K562 (cell line): ENCODE measurements around the gene SERTAD3. TPM values are rescaled to one million over a fixed set of nuclear protein-coding genes. Genes with fewer than 3 reads are reported as not detected.
A peak's percentile ranks its signal among the peaks of the same experiment; 100 is the strongest.

ENCODE experiments used
- ELF4 ChIP-seq: fragments of 450-650 bp; formaldehyde crosslinking; IDR thresholded peaks from 2 replicates; pipeline ENCODE4 v1.4.0; 2022; ENCODE audit warnings: missing genetic modification characterization
- PML ChIP-seq: IDR thresholded peaks from 2 replicates; pipeline ENCODE4 v1.6.1; 2012; ENCODE audit warnings: low read length, inconsistent platforms
- TEAD4 ChIP-seq, 2 experiments: sonication (generic) in 1 of 2; formaldehyde crosslinking in 1 of 2; IDR thresholded peaks; 2 replicates each; pipeline versions ENCODE4 v1.6.1 to v1.8.0; 2012 to 2022; ENCODE audit warnings: borderline replicate concordance in 1 of 2, inconsistent platforms in 1 of 2, low read length in 1 of 2, mild to moderate bottlenecking in 1 of 2, missing genetic modification reagents in 1 of 2
- THRAP3 ChIP-seq: fragments of 450-650 bp; IDR thresholded peaks from 2 replicates; pipeline ENCODE4 v1.6.1; 2016; ENCODE audit warnings: mild to moderate bottlenecking, inconsistent platforms, borderline replicate concordance
- TSC22D4 ChIP-seq: fragments of 450-650 bp; IDR thresholded peaks from 2 replicates; pipeline ENCODE4 v1.6.1; 2016; ENCODE audit warnings: missing genetic modification characterization, missing biosample characterization, control low read depth
- polyA plus RNA-seq, 8 experiments: library from polyadenylated mRNA; depleted of rRNA in 4 of 8; stranded (reverse) in 5 of 8; unstranded in 3 of 8; fragments of >200 nt; fragmentation: Nextera tagmentation in 2 of 8; fragmentation: Illumina TruSeq in 1 of 8; extraction: Ambion mirVana in 2 of 8; extraction: Trizol in 1 of 8; gene quantifications; 2 replicates each; pipeline versions ENCODE4 v1.2.1 to v1.2.3, GENCODE V29; 2011 to 2014; ENCODE audit warnings: inconsistent platforms in 1 of 8, missing spikeins in 1 of 8
- total RNA-seq, 7 experiments: library from RNA; depleted of rRNA in 6 of 7; stranded (reverse); fragments of >200 nt in 6 of 7; fragmentation: Illumina TruSeq in 2 of 7; extraction: Trizol in 2 of 7; gene quantifications; 2 replicates each; pipeline versions ENCODE4 v1.2.1 to v1.2.3, GENCODE V29; 2011 to 2021; ENCODE audit warnings: low replicate concordance in 1 of 7
- TF ChIP-seq, protein P1 (sequence below): fragments of 200-600 bp; sonication (generic); IDR thresholded peaks from one replicate; pipeline ENCODE4 v1.6.1; 2012; ENCODE audit warnings: mild to moderate bottlenecking, low read depth, low read length, inconsistent platforms
- TF ChIP-seq, protein P2 (sequence below): fragments of 450-650 bp; IDR thresholded peaks from 2 replicates; pipeline ENCODE4 v1.6.1; 2017; ENCODE audit warnings: antibody characterized with exemption, mild to moderate bottlenecking

SERTAD3 gene
- total and polyA plus RNA-seq, 9 of the 15 experiments (the other 6 are each of a cell fraction or from before 2014, with no cell fraction given): 5.4 to 28.9 (median 17.5) TPM

- TF ChIP-seq, protein P1, sequence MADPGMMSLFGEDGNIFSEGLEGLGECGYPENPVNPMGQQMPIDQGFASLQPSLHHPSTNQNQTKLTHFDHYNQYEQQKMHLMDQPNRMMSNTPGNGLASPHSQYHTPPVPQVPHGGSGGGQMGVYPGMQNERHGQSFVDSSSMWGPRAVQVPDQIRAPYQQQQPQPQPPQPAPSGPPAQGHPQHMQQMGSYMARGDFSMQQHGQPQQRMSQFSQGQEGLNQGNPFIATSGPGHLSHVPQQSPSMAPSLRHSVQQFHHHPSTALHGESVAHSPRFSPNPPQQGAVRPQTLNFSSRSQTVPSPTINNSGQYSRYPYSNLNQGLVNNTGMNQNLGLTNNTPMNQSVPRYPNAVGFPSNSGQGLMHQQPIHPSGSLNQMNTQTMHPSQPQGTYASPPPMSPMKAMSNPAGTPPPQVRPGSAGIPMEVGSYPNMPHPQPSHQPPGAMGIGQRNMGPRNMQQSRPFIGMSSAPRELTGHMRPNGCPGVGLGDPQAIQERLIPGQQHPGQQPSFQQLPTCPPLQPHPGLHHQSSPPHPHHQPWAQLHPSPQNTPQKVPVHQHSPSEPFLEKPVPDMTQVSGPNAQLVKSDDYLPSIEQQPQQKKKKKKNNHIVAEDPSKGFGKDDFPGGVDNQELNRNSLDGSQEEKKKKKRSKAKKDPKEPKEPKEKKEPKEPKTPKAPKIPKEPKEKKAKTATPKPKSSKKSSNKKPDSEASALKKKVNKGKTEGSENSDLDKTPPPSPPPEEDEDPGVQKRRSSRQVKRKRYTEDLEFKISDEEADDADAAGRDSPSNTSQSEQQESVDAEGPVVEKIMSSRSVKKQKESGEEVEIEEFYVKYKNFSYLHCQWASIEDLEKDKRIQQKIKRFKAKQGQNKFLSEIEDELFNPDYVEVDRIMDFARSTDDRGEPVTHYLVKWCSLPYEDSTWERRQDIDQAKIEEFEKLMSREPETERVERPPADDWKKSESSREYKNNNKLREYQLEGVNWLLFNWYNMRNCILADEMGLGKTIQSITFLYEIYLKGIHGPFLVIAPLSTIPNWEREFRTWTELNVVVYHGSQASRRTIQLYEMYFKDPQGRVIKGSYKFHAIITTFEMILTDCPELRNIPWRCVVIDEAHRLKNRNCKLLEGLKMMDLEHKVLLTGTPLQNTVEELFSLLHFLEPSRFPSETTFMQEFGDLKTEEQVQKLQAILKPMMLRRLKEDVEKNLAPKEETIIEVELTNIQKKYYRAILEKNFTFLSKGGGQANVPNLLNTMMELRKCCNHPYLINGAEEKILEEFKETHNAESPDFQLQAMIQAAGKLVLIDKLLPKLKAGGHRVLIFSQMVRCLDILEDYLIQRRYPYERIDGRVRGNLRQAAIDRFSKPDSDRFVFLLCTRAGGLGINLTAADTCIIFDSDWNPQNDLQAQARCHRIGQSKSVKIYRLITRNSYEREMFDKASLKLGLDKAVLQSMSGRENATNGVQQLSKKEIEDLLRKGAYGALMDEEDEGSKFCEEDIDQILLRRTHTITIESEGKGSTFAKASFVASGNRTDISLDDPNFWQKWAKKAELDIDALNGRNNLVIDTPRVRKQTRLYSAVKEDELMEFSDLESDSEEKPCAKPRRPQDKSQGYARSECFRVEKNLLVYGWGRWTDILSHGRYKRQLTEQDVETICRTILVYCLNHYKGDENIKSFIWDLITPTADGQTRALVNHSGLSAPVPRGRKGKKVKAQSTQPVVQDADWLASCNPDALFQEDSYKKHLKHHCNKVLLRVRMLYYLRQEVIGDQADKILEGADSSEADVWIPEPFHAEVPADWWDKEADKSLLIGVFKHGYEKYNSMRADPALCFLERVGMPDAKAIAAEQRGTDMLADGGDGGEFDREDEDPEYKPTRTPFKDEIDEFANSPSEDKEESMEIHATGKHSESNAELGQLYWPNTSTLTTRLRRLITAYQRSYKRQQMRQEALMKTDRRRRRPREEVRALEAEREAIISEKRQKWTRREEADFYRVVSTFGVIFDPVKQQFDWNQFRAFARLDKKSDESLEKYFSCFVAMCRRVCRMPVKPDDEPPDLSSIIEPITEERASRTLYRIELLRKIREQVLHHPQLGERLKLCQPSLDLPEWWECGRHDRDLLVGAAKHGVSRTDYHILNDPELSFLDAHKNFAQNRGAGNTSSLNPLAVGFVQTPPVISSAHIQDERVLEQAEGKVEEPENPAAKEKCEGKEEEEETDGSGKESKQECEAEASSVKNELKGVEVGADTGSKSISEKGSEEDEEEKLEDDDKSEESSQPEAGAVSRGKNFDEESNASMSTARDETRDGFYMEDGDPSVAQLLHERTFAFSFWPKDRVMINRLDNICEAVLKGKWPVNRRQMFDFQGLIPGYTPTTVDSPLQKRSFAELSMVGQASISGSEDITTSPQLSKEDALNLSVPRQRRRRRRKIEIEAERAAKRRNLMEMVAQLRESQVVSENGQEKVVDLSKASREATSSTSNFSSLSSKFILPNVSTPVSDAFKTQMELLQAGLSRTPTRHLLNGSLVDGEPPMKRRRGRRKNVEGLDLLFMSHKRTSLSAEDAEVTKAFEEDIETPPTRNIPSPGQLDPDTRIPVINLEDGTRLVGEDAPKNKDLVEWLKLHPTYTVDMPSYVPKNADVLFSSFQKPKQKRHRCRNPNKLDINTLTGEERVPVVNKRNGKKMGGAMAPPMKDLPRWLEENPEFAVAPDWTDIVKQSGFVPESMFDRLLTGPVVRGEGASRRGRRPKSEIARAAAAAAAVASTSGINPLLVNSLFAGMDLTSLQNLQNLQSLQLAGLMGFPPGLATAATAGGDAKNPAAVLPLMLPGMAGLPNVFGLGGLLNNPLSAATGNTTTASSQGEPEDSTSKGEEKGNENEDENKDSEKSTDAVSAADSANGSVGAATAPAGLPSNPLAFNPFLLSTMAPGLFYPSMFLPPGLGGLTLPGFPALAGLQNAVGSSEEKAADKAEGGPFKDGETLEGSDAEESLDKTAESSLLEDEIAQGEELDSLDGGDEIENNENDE: no peak
- TF ChIP-seq, protein P2, sequence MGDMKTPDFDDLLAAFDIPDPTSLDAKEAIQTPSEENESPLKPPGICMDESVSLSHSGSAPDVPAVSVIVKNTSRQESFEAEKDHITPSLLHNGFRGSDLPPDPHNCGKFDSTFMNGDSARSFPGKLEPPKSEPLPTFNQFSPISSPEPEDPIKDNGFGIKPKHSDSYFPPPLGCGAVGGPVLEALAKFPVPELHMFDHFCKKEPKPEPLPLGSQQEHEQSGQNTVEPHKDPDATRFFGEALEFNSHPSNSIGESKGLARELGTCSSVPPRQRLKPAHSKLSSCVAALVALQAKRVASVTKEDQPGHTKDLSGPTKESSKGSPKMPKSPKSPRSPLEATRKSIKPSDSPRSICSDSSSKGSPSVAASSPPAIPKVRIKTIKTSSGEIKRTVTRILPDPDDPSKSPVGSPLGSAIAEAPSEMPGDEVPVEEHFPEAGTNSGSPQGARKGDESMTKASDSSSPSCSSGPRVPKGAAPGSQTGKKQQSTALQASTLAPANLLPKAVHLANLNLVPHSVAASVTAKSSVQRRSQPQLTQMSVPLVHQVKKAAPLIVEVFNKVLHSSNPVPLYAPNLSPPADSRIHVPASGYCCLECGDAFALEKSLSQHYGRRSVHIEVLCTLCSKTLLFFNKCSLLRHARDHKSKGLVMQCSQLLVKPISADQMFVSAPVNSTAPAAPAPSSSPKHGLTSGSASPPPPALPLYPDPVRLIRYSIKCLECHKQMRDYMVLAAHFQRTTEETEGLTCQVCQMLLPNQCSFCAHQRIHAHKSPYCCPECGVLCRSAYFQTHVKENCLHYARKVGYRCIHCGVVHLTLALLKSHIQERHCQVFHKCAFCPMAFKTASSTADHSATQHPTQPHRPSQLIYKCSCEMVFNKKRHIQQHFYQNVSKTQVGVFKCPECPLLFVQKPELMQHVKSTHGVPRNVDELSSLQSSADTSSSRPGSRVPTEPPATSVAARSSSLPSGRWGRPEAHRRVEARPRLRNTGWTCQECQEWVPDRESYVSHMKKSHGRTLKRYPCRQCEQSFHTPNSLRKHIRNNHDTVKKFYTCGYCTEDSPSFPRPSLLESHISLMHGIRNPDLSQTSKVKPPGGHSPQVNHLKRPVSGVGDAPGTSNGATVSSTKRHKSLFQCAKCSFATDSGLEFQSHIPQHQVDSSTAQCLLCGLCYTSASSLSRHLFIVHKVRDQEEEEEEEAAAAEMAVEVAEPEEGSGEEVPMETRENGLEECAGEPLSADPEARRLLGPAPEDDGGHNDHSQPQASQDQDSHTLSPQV: 0 out of 2 replicates have a peak, but pooled peaks have one; percentile 37
- TF ChIP-seq THRAP3: 0 out of 2 replicates have a peak, but pooled peaks have one; percentile 39
- TF ChIP-seq PML: no peak
- TF ChIP-seq ELF4: 0 out of 2 replicates have a peak, but pooled peaks have one; percentile 25
- TF ChIP-seq TEAD4 (IDR thresholded peaks at IDR 0.05; ENCODE audit: low read length): peak; percentile 6; the same call in 1 of the 2 replicates
- no peak for TF ChIP-seq TEAD4 (CRISPR knock-in tag; IDR thresholded peaks at IDR 0.05; ENCODE audit: borderline replicate concordance)
- no peak for TF ChIP-seq TSC22D4
These were observed 734 bp upstream of the SERTAD3 start (continued) for GRCh38 chr19:40444825-40445312.
